ENCODE data around the gene SYPL1. TPM values are rescaled to one million over a fixed set of nuclear protein-coding genes. Genes with fewer than 3 reads are reported as not detected.

The SYPL1 gene
- total and polyA plus RNA-seq, 10 donors = 49.9 to 113 (median 86.4) TPM

DNA sequence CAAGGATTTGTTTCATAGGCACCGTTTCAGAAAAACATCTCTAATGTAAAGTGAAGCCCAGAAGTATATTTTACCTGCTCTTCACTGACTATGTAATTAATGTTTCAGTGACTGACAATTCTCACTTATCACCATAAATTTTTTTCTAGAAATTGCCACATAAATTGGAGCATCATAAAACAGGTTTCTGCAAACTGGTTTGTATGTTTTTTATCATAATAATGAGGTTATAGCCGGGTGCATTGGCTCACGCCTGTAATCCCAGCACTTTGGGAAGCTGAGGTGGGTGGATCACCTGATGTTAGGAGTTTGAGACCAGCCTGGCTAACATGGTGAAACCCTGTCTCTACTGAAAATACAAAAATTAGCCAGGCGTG, 39.4 kb downstream of the SYPL1 start:
- Histone ChIP-seq H3K4me3 (no peak overlapping the region), H3K27ac (peak overlapping the region; percentile 88 to 96 (median 90)), H3K4me1 (peaks cover 56 to 100% (median 92%) of the 10 kb centered on the region in 6 donors), H3K36me3 (no peaks in the 10 kb centered on the region), H3K9me3 (no peaks in the 10 kb centered on the region), H3K27me3 (replicated peaks in 1 of 7) (no peaks in the 10 kb centered on the region)
- intact Hi-C loops (cut with DNase I; ENCODE audit: low total_unique reads) = loop anchor here (2.0 kb wide), 1 partner anchor 38 kb away; no protein-coding TSS in a partner anchor
- DNase-seq = no peak
- 60 to 73% (median 64%) methylated on average over 4 of the region's 4 CpGs for WGBS, 5 donors
- TF ChIP-seq, protein P1, sequence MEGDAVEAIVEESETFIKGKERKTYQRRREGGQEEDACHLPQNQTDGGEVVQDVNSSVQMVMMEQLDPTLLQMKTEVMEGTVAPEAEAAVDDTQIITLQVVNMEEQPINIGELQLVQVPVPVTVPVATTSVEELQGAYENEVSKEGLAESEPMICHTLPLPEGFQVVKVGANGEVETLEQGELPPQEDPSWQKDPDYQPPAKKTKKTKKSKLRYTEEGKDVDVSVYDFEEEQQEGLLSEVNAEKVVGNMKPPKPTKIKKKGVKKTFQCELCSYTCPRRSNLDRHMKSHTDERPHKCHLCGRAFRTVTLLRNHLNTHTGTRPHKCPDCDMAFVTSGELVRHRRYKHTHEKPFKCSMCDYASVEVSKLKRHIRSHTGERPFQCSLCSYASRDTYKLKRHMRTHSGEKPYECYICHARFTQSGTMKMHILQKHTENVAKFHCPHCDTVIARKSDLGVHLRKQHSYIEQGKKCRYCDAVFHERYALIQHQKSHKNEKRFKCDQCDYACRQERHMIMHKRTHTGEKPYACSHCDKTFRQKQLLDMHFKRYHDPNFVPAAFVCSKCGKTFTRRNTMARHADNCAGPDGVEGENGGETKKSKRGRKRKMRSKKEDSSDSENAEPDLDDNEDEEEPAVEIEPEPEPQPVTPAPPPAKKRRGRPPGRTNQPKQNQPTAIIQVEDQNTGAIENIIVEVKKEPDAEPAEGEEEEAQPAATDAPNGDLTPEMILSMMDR (IDR thresholded peaks at IDR 0.05 in 8 of 11, conservative IDR thresholded peaks at IDR 0.05 in 3 of 11) = no peak
- TF ChIP-seq POLR2A (IDR thresholded peaks at IDR 0.05) (no peak), POLR2AphosphoS5 (IDR thresholded peaks at IDR 0.05) (no peak)

DNA sequence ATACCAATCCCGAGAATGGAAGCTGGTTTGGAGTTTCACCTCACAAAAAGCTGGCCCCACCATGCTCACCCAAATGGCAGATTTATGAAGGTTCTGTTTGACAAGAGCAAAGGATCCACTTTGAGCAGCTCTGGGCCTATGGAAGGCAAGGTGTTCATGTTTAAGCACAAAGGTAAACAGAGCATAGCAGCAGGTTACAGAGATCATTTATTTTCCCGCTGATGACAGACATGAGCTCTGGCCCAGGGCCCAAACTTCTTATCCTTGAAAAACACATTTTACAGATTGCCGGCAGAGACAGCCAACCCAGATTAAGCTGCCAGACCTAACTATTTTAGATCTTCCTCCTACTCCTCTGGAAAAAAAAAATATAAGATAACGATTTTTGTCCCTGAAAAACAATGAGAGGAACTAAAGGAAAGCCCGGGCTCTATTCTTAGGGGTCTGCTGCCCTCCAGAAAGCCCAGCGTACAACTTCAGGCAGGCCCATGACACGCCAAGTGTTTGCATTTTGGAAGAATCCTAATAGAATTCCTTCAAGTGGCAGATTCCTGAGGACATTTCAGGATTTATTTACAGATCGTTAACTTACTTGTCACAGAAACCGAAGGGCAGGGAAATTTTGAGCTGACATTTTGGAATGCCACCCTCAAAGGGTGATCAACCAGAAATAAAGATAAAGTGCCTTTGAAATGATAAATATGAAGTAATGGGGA, 40.0 kb downstream of the SYPL1 start:
- TF ChIP-seq POLR2A (IDR thresholded peaks at IDR 0.05) (no peak), POLR2AphosphoS5 (IDR thresholded peaks at IDR 0.05) (no peak)
- TF ChIP-seq, protein P1 (IDR thresholded peaks at IDR 0.05 in 8 of 11, conservative IDR thresholded peaks at IDR 0.05 in 3 of 11) = no peak
- intact Hi-C loops (cut with DNase I; ENCODE audit: low total_unique reads) = loop anchor here (2.0 kb wide), 1 partner anchor 39 kb away; no protein-coding TSS in a partner anchor
- no peak overlapping the region for H3K4me3 ChIP-seq
- H3K4me1 ChIP-seq = peaks cover 56 to 100% (median 89%) of the 10 kb centered on the region in 6 donors
- H3K27ac ChIP-seq = peak overlapping the region; percentile 88 to 96 (median 90)
- 17 to 29% (median 23%) methylated on average over 9 of the region's 9 CpGs for WGBS, 5 donors
- H3K27me3 ChIP-seq (replicated peaks in 1 of 7) = no peaks in the 10 kb centered on the region
- no peaks in the 10 kb centered on the region for H3K9me3 ChIP-seq
- H3K36me3 ChIP-seq = no peaks in the 10 kb centered on the region
- DNase-seq = no peak

DNA sequence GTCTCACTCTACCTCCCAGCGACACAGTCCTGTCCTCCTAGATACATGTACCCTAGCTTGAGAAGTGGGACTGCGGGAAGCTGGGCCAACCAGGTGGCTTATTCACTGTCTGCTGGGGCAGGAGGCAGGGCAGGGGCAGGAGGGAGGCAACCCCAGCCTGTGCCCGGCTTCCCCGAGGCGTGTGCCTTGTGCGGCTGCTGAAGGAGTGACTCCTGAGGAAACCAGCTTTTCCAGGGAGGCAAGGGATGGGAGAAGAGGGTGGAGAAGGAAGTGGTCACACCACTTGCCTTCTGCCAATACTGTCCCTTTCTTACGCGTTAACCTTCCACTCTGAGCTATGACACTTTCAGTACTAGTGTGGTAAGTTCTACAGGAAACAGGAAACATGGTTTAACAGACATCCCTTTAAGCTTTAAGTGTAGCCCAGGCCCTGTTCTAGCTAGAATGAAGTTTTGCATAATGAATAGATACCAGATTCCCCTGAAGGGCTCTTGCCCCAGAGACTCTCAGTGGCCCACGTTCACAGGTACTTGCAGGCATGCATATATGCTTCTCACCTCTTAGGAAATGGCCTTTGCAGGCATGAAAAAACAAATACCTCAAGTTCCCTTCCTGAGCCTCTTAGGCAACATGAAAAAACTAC, 40.6 kb downstream of the SYPL1 start:
- intact Hi-C loops (cut with DNase I; ENCODE audit: low total_unique reads) = no loop called here
- Histone ChIP-seq H3K27me3 (replicated peaks in 1 of 7) (no peaks in the 10 kb centered on the region), H3K9me3 (no peaks in the 10 kb centered on the region), H3K27ac (peak overlapping the region; percentile 88 to 96 (median 90)), H3K36me3 (no peaks in the 10 kb centered on the region), H3K4me1 (peaks cover 56 to 100% (median 83%) of the 10 kb centered on the region in 6 donors), H3K4me3 (peak overlapping the region in 5 of 8 donors; percentile 3 to 57 (median 15))
- DNase-seq = peak; percentile 89
- 3 to 8% (median 6%) methylated on average over 9 of the region's 9 CpGs for WGBS, 5 donors
- TF ChIP-seq POLR2A (IDR thresholded peaks at IDR 0.05) (peak in 1 of 3 donors; percentile 63), POLR2AphosphoS5 (IDR thresholded peaks at IDR 0.05) (peak; percentile 84 to 89 (median 88))
- TF ChIP-seq, protein P1 (IDR thresholded peaks at IDR 0.05 in 8 of 11, conservative IDR thresholded peaks at IDR 0.05 in 3 of 11) = no peak

Measured in spleen (tissue), 11 donors.